HepG2 (cell line): ENCODE measurements around the gene RIPPLY1. TPM values are rescaled to one million over a fixed set of nuclear protein-coding genes. Genes with fewer than 3 reads are reported as not detected.

Experiments used
- ATAC-seq: fragments of 200-7000 bp; cut with Tn5 transposase; 3 replicates; pipeline ENCODE4 v1.9.1; 2020; ENCODE audit warnings: mild to moderate bottlenecking, moderate library complexity
- BruUV-seq: library from RNA; stranded (reverse); fragments of 400-500 nt; replicated peaks from 2 replicates; lab custom pipeline; 2021; lab: Mats Ljungman, UMichigan
- CTCF ChIA-PET: fragments of 300-600 bp; formaldehyde crosslinking; extraction: SDS; loops from one replicate; lab custom pipeline; 2021; ENCODE audit warnings: low total read pairs, inconsistent platforms, low intra/inter-chr PET ratio; lab: Yijun Ruan, JAX
- POLR2A ChIA-PET: fragments of 350-600 bp; sonication (Branson Sonifier 250); formaldehyde crosslinking; loops from one replicate; lab custom pipeline; 2020; ENCODE audit warnings: antibody characterized with exemption, inconsistent platforms; lab: Yijun Ruan, JAX
- DNase-seq: peaks from one replicate; pipeline ENCODE4 v3.0.0-alpha.2; 2015; ENCODE audit warnings: low spot score
- FAIRE-seq: peaks from 3 replicates; lab custom pipeline; 2011; peaks lifted over from hg19 to GRCh38; lab: Jason Lieb, UNC
- H2AFZ ChIP-seq: one replicate; pipeline ENCODE4 v1.6.1; 2011; ENCODE audit warnings: low read length, inconsistent platforms
- H3K27ac ChIP-seq: fragments of 300-600 bp; 3 replicates; pipeline ENCODE4 v1.8.0; 2011; ENCODE audit warnings: mixed run types, mild to moderate bottlenecking, mixed read lengths, low read length, inconsistent platforms; ENCODE audit not compliant: insufficient read depth; ENCODE audit errors: extremely low read length
- H3K27me3 ChIP-seq, 2 experiments: fragments of 200-600 bp in 1 of 2; 2 replicates in 1 of 2; 3 replicates in 1 of 2; pipeline versions ENCODE4 v1.6.0 to v1.8.0; 2011; ENCODE audit warnings: low read length in 2 of 2, mild to moderate bottlenecking in 2 of 2, moderate library complexity in 2 of 2, inconsistent platforms in 1 of 2; ENCODE audit not compliant: insufficient read depth in 2 of 2, control insufficient read depth in 1 of 2
- H3K36me3 ChIP-seq, 2 experiments: fragments of 200-600 bp in 1 of 2; replicated peaks in 1 of 2; 2 replicates in 1 of 2; 3 replicates in 1 of 2; pipeline versions ENCODE4 v1.5.1 to v1.8.0; 2011; ENCODE audit warnings: low read length in 2 of 2, inconsistent platforms in 1 of 2; ENCODE audit not compliant: insufficient read depth in 2 of 2, control insufficient read depth in 1 of 2
- H3K4me1 ChIP-seq: 2 replicates; pipeline ENCODE4 v1.5.1; 2012; ENCODE audit warnings: low read length, inconsistent platforms; ENCODE audit not compliant: insufficient read depth
- H3K4me2 ChIP-seq: 2 replicates; pipeline ENCODE4 v1.6.0; 2011; ENCODE audit warnings: low read depth, low read length, inconsistent platforms
- H3K4me3 ChIP-seq, 3 experiments: fragments of 200-600 bp in 1 of 3; sonication (generic), shearing (Covaris generic) in 1 of 3; replicated peaks in 1 of 3; 2 replicates each; pipeline ENCODE4 v1.5.1; 2011 to 2016; ENCODE audit warnings: low read length in 3 of 3, inconsistent platforms in 2 of 3, low read depth in 2 of 3, mild to moderate bottlenecking in 2 of 3, control low read depth in 1 of 3, mixed read lengths in 1 of 3; ENCODE audit not compliant: insufficient read depth in 1 of 3
- H3K79me2 ChIP-seq: one replicate; pipeline ENCODE4 v1.6.1; 2011; ENCODE audit warnings: low read length, inconsistent platforms; ENCODE audit not compliant: insufficient read depth
- H3K9ac ChIP-seq: 2 replicates; pipeline ENCODE4 v1.6.0; 2011; ENCODE audit warnings: mild to moderate bottlenecking, low read depth, low read length, inconsistent platforms; ENCODE audit not compliant: insufficient read depth
- H3K9me3 ChIP-seq: 2 replicates; pipeline ENCODE4 v1.5.1; 2012; ENCODE audit warnings: mild to moderate bottlenecking, low read length
- H4K20me1 ChIP-seq: 2 replicates; pipeline ENCODE4 v1.6.0; 2011; ENCODE audit warnings: inconsistent platforms, mild to moderate bottlenecking, low read length, moderate library complexity; ENCODE audit not compliant: insufficient read depth
- ARHGAP35 ChIP-seq: sonication (generic); formaldehyde crosslinking; IDR thresholded peaks from 2 replicates; pipeline ENCODE4 v1.9.0; 2022; ENCODE audit warnings: mild to moderate bottlenecking, inconsistent platforms, moderate library complexity, missing genetic modification reagents, borderline replicate concordance
- EZH2 ChIP-seq: conservative IDR thresholded peaks from 2 replicates; pipeline ENCODE4 v1.6.1; 2012; ENCODE audit warnings: mild to moderate bottlenecking, low read depth, low read length, moderate library complexity
- HMG20B ChIP-seq: conservative IDR thresholded peaks from 2 replicates; pipeline ENCODE4 v1.6.1; 2016; ENCODE audit warnings: missing genetic modification reagents, missing compliant biosample characterization
- JDP2 ChIP-seq: sonication (generic); formaldehyde crosslinking; IDR thresholded peaks from 2 replicates; pipeline ENCODE4 v1.8.1; 2022; ENCODE audit warnings: missing genetic modification reagents, borderline replicate concordance
- KDM6A ChIP-seq: IDR thresholded peaks from 2 replicates; pipeline ENCODE4 v1.6.1; 2016; ENCODE audit warnings: low read depth
- SAFB2 ChIP-seq: sonication (generic); formaldehyde crosslinking; IDR thresholded peaks from 2 replicates; pipeline ENCODE4 v1.5.1; 2020; ENCODE audit warnings: missing genetic modification reagents, low read depth, mild to moderate bottlenecking, borderline replicate concordance
- TEAD3 ChIP-seq: optimal IDR thresholded peaks from 2 replicates; pipeline ENCODE3; 2016; ENCODE audit warnings: borderline replicate concordance
- ZFAT ChIP-seq: sonication (generic); formaldehyde crosslinking; conservative IDR thresholded peaks from 2 replicates; pipeline ENCODE4 v1.8.1; 2023; ENCODE audit warnings: missing genetic modification reagents, inconsistent platforms
- ZMAT3 ChIP-seq: sonication (generic); formaldehyde crosslinking; conservative IDR thresholded peaks from 2 replicates; pipeline ENCODE4 v1.7.0; 2021; ENCODE audit warnings: missing genetic modification reagents
- ZNF138 ChIP-seq: sonication (generic); formaldehyde crosslinking; IDR thresholded peaks from 2 replicates; pipeline ENCODE4 v1.5.0; 2020; ENCODE audit warnings: mild to moderate bottlenecking, low read depth, missing genetic modification reagents
- ZNF30 ChIP-seq: sonication (generic); formaldehyde crosslinking; IDR thresholded peaks from 2 replicates; pipeline ENCODE4 v1.5.0; 2020; ENCODE audit warnings: mild to moderate bottlenecking, missing genetic modification reagents
- ZNF7 ChIP-seq: IDR thresholded peaks from 2 replicates; pipeline ENCODE4 v1.6.1; 2016; ENCODE audit warnings: missing biosample characterization, missing genetic modification reagents
- ZNF768 ChIP-seq: sonication (generic); formaldehyde crosslinking; IDR thresholded peaks from 2 replicates; pipeline ENCODE4 v1.4.0; 2020; ENCODE audit warnings: missing genetic modification reagents
- WGBS: methylation state at CpG from one replicate; pipeline ENCODE4 v1.1.6; 2017; ENCODE audit warnings: low lambda C conversion rate; 5-methylcytosine and 5-hydroxymethylcytosine counted together
- in situ Hi-C: cut with HindIII; loops from 2 replicates; pipeline ENCODE4 v1.10.0; 2017; ENCODE audit warnings: low pct_unique_long_range_greater_than_20kb; ENCODE audit not compliant: extremely low pct_ligation_motif_present
- intact Hi-C: fragments of 100-400 bp; cut with micrococcal nuclease; formaldehyde crosslinking; loops from one replicate; pipeline ENCODE4 v1.10.0; 2022; ENCODE audit not compliant: unreplicated experiment
- polyA plus RNA-seq, 8 experiments: library from polyadenylated mRNA; depleted of rRNA in 3 of 8; stranded (reverse) in 7 of 8; unstranded in 1 of 8; fragments of >200 nt; fragmentation: Illumina TruSeq in 4 of 8; extraction: Trizol in 4 of 8; gene quantifications; 2 replicates each; pipeline versions ENCODE4 v1.2.1 to v1.2.3, GENCODE V29; 2011 to 2016; ENCODE audit warnings: low read depth in 4 of 8, missing spikeins in 1 of 8, mixed read lengths in 1 of 8; ENCODE audit not compliant: insufficient read depth in 1 of 8
- total RNA-seq, 5 experiments: library from RNA; depleted of rRNA; stranded (reverse); fragments of >200 nt; fragmentation: Illumina TruSeq; extraction: Trizol; gene quantifications; 2 replicates each; pipeline ENCODE4 v1.2.3, GENCODE V29; 2016; ENCODE audit warnings: low read depth in 1 of 5
- TF ChIP-seq, protein P1 (sequence below): sonication (generic); formaldehyde crosslinking; IDR thresholded peaks from 2 replicates; pipeline ENCODE4 v1.4.0; 2020; ENCODE audit warnings: mild to moderate bottlenecking, missing genetic modification reagents
- TF ChIP-seq, protein P2 (sequence below): sonication (generic); formaldehyde crosslinking; IDR thresholded peaks from 2 replicates; pipeline ENCODE4 v1.4.0; 2020; ENCODE audit warnings: low read depth, mild to moderate bottlenecking, missing genetic modification reagents
- TF ChIP-seq, protein P3 (sequence below): sonication (generic); formaldehyde crosslinking; IDR thresholded peaks from 2 replicates; pipeline ENCODE4 v1.5.0; 2020; ENCODE audit warnings: mild to moderate bottlenecking, missing genetic modification reagents
- TF ChIP-seq, protein P4 (sequence below): sonication (generic); formaldehyde crosslinking; IDR thresholded peaks from 2 replicates; pipeline ENCODE4 v1.4.0; 2020; ENCODE audit warnings: missing genetic modification reagents

Gene RIPPLY1
- total and polyA plus RNA-seq, 2 of the 13 experiments (the other 11 are each of a cell fraction or from before 2014, with no cell fraction given) = 0.41 to 0.49 TPM

DNA sequence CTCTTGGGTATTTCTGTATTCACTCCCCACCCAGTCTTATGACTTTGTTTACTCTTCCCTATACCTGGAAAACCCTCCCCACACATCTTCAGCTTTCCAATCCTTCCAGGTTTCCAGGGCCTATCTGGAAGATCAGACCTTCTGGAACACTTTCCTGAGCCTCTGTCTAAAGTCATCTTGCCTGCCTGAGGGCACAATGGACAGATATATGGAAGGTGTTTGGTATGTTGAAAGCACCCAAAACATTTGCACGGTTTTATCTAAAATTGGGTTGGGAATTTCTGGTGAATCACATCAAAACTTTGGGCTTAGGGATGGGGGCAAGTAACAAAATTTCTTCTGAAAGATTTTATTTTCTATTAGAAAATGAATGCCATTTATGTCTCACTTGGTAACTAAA lies 33.1 kb upstream of the RIPPLY1 start (continued):
- TF ChIP-seq ZMAT3 (CRISPR knock-in tag) (no peak), ARHGAP35 (CRISPR knock-in tag) (no peak)
- TF ChIP-seq, all 625 proteins: peak for 0

DNA sequence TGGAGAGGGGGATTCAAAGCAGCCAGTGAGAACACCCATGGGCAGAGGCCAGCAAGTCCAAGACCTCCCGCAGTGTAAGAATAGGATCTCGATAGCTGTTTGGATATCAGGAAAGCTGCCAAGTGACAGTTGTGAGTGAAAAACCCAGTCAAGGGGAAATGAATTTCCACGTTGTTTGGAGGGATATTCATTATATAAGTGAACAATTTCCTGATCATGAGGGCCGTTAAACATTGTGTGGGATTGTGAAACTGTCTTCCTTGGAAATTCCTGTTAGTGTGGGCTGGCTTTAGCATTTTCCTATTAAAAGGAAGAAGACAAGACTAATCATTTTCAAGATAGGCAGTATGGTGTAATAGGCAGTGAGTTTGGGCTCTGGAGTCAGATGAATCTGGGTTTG lies 32.0 kb upstream of the RIPPLY1 start:
- Histone ChIP-seq H4K20me1 (no peaks in the 10 kb centered on the region), H3K27me3 (no peaks in the 10 kb centered on the region), H3K9me3 (no peaks in the 10 kb centered on the region), H3K9ac (no peak overlapping the region), H3K4me1 (peaks cover 40% of the 10 kb centered on the region), H3K79me2 (no peaks in the 10 kb centered on the region), H2AFZ (no peak overlapping the region), H3K36me3 (no peaks in the 10 kb centered on the region), H3K4me3 (no peak overlapping the region), H3K4me2 (no peak overlapping the region), H3K27ac (no peak overlapping the region)
- 100% methylated on average over 2 of the region's 4 CpGs for WGBS
- ATAC-seq = no peak
- in situ Hi-C loops = no loop called here
- FAIRE-seq = no peak
- CTCF ChIA-PET = no interaction called here
- intact Hi-C loops = no loop called here
- POLR2A ChIA-PET = no interaction called here
- no peak for DNase-seq
- BruUV-seq = no TSS peak
- TF ChIP-seq SAFB2 (CRISPR knock-in tag) (no peak), ZNF768 (no peak), ZFAT (no peak), ZNF30 (CRISPR knock-in tag) (no peak), EZH2 (no peak), KDM6A (CRISPR knock-in tag) (no peak), ZNF138 (CRISPR knock-in tag) (no peak), TEAD3 (CRISPR knock-in tag) (no peak), JDP2 (CRISPR knock-in tag) (no peak), ZNF7 (no peak), HMG20B (no peak)
- TF ChIP-seq, protein P1, sequence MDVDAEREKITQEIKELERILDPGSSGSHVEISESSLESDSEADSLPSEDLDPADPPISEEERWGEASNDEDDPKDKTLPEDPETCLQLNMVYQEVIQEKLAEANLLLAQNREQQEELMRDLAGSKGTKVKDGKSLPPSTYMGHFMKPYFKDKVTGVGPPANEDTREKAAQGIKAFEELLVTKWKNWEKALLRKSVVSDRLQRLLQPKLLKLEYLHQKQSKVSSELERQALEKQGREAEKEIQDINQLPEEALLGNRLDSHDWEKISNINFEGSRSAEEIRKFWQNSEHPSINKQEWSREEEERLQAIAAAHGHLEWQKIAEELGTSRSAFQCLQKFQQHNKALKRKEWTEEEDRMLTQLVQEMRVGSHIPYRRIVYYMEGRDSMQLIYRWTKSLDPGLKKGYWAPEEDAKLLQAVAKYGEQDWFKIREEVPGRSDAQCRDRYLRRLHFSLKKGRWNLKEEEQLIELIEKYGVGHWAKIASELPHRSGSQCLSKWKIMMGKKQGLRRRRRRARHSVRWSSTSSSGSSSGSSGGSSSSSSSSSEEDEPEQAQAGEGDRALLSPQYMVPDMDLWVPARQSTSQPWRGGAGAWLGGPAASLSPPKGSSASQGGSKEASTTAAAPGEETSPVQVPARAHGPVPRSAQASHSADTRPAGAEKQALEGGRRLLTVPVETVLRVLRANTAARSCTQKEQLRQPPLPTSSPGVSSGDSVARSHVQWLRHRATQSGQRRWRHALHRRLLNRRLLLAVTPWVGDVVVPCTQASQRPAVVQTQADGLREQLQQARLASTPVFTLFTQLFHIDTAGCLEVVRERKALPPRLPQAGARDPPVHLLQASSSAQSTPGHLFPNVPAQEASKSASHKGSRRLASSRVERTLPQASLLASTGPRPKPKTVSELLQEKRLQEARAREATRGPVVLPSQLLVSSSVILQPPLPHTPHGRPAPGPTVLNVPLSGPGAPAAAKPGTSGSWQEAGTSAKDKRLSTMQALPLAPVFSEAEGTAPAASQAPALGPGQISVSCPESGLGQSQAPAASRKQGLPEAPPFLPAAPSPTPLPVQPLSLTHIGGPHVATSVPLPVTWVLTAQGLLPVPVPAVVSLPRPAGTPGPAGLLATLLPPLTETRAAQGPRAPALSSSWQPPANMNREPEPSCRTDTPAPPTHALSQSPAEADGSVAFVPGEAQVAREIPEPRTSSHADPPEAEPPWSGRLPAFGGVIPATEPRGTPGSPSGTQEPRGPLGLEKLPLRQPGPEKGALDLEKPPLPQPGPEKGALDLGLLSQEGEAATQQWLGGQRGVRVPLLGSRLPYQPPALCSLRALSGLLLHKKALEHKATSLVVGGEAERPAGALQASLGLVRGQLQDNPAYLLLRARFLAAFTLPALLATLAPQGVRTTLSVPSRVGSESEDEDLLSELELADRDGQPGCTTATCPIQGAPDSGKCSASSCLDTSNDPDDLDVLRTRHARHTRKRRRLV (CRISPR knock-in tag) = no peak
- TF ChIP-seq, protein P2, sequence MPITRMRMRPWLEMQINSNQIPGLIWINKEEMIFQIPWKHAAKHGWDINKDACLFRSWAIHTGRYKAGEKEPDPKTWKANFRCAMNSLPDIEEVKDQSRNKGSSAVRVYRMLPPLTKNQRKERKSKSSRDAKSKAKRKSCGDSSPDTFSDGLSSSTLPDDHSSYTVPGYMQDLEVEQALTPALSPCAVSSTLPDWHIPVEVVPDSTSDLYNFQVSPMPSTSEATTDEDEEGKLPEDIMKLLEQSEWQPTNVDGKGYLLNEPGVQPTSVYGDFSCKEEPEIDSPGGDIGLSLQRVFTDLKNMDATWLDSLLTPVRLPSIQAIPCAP (CRISPR knock-in tag) = no peak
- TF ChIP-seq, protein P3, sequence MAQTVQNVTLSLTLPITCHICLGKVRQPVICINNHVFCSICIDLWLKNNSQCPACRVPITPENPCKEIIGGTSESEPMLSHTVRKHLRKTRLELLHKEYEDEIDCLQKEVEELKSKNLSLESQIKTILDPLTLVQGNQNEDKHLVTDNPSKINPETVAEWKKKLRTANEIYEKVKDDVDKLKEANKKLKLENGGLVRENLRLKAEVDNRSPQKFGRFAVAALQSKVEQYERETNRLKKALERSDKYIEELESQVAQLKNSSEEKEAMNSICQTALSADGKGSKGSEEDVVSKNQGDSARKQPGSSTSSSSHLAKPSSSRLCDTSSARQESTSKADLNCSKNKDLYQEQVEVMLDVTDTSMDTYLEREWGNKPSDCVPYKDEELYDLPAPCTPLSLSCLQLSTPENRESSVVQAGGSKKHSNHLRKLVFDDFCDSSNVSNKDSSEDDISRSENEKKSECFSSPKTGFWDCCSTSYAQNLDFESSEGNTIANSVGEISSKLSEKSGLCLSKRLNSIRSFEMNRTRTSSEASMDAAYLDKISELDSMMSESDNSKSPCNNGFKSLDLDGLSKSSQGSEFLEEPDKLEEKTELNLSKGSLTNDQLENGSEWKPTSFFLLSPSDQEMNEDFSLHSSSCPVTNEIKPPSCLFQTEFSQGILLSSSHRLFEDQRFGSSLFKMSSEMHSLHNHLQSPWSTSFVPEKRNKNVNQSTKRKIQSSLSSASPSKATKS (CRISPR knock-in tag) = no peak
- TF ChIP-seq, protein P4, sequence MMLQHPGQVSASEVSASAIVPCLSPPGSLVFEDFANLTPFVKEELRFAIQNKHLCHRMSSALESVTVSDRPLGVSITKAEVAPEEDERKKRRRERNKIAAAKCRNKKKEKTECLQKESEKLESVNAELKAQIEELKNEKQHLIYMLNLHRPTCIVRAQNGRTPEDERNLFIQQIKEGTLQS (CRISPR knock-in tag) = no peak
